Measurements from ENCODE around the gene ARHGEF10L.

The ARHGEF10L gene

DNA sequence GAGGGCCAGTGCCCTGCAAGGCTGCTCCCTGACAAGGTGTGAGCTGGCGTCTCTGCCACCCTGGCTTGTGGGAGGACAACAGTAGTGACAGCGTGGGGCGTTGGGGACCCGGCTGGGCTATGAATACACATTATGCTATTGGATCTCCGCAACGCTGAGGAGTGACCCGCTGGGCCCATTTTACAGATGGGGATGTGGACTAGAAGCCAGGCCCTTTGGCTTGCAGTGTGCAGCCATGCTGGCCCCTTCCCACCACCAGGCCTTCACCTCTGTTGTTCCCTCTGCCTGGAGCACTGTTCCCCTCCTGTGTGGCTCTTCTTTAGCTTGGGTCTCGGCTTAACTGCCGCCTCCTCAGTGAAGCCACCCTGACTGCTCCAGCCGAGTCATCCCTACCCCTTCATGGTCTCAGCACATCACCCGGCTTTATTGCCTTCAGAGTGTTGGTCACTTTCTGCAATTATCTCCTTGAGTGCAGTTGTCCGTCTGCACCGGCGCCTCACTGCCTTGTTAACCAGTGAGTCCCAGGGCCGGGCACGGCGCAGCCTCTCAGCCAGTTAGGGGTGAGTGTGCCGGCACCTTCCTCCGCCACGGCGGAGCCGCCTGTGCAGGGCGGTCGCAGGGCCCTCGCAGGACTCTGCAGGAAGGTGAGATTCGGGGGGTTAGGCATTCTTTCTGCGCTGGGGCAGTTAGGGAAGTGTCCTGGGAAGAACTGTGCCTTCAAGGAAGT lies 131.3 kb downstream of the ARHGEF10L start:
- Histone ChIP-seq H3K36me3 (ENCODE audit: insufficient read depth, low read length) (no peaks in the 10 kb centered on the region), H3K4me2 (ENCODE audit: insufficient read depth, low read length) (no peak overlapping the region), H3K9ac (ENCODE audit: low read depth, low read length) (no peak overlapping the region), H3K27ac (ENCODE audit: low read length) (no peak overlapping the region), H2AFZ (ENCODE audit: low read depth, low read length) (no peak overlapping the region), H3K4me1 (ENCODE audit: insufficient read depth, low read length) (no peaks in the 10 kb centered on the region), H3K4me3 (ENCODE audit: low read depth in 1 of 2, low read length in 2 of 2) (no peak overlapping the region), H4K20me1 (ENCODE audit: insufficient read depth, low read length) (peaks cover 12% of the 10 kb centered on the region), H3K27me3 (ENCODE audit: insufficient read depth, low read length, poor library complexity) (no peaks in the 10 kb centered on the region), H3K79me2 (ENCODE audit: insufficient read depth, low read length) (no peaks in the 10 kb centered on the region), H3K9me3 (ENCODE audit: insufficient read depth, low read length, severe bottlenecking) (no peaks in the 10 kb centered on the region)
- no peak for TF ChIP-seq EZH2 (IDR thresholded peaks at IDR 0.05; ENCODE audit: borderline replicate concordance, low read depth, low read length, severe bottlenecking)
- TF ChIP-seq, protein P1, sequence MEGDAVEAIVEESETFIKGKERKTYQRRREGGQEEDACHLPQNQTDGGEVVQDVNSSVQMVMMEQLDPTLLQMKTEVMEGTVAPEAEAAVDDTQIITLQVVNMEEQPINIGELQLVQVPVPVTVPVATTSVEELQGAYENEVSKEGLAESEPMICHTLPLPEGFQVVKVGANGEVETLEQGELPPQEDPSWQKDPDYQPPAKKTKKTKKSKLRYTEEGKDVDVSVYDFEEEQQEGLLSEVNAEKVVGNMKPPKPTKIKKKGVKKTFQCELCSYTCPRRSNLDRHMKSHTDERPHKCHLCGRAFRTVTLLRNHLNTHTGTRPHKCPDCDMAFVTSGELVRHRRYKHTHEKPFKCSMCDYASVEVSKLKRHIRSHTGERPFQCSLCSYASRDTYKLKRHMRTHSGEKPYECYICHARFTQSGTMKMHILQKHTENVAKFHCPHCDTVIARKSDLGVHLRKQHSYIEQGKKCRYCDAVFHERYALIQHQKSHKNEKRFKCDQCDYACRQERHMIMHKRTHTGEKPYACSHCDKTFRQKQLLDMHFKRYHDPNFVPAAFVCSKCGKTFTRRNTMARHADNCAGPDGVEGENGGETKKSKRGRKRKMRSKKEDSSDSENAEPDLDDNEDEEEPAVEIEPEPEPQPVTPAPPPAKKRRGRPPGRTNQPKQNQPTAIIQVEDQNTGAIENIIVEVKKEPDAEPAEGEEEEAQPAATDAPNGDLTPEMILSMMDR (IDR thresholded peaks at IDR 0.05; ENCODE audit: borderline replicate concordance, extremely low read depth, low read length, poor library complexity, severe bottlenecking), result no peak
- no peak for ATAC-seq (ENCODE audit: insufficient read depth, low read depth)
- no peak for DNase-seq

DNA sequence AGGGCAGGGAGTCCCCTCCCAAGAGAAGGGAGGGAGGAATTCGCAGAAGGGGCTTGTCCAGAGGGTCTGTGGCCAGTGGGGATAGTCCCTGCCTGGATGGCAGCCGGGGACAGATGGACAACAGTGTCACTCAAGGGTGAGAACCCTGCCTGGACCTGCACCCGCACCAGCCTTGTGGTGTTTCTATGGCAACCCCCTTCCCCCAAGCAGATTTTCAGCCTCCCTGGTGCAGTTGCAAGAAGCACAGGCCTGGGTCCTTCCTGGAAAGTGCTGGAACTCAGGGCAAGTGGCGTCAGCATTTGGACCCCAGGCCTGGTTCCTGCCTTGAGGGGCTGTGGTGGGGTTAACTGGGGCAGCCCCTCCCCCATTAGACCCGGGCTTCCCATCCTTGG lies 131.8 kb downstream of the ARHGEF10L start:
- H3K79me2 ChIP-seq (ENCODE audit: insufficient read depth, low read length), result no peaks in the 10 kb centered on the region
- no peaks in the 10 kb centered on the region for H3K27me3 ChIP-seq (ENCODE audit: insufficient read depth, low read length, poor library complexity)
- no peaks in the 10 kb centered on the region for H3K4me1 ChIP-seq (ENCODE audit: insufficient read depth, low read length)
- no peak for ATAC-seq (ENCODE audit: insufficient read depth, low read depth)
- TF ChIP-seq, protein P1 (IDR thresholded peaks at IDR 0.05; ENCODE audit: borderline replicate concordance, extremely low read depth, low read length, poor library complexity, severe bottlenecking), result no peak
- no peak for TF ChIP-seq EZH2 (IDR thresholded peaks at IDR 0.05; ENCODE audit: borderline replicate concordance, low read depth, low read length, severe bottlenecking)
- no peak overlapping the region for H3K4me2 ChIP-seq (ENCODE audit: insufficient read depth, low read length)
- H4K20me1 ChIP-seq (ENCODE audit: insufficient read depth, low read length), result peaks cover 14% of the 10 kb centered on the region
- no peak overlapping the region for H3K9ac ChIP-seq (ENCODE audit: low read depth, low read length)
- DNase-seq, result no peak
- H2AFZ ChIP-seq (ENCODE audit: low read depth, low read length), result no peak overlapping the region
- H3K9me3 ChIP-seq (ENCODE audit: insufficient read depth, low read length, severe bottlenecking), result no peaks in the 10 kb centered on the region
- no peak overlapping the region for H3K4me3 ChIP-seq (ENCODE audit: low read depth in 1 of 2, low read length in 2 of 2)
- no peak overlapping the region for H3K27ac ChIP-seq (ENCODE audit: low read length)
- H3K36me3 ChIP-seq (ENCODE audit: insufficient read depth, low read length), result no peaks in the 10 kb centered on the region

DNA sequence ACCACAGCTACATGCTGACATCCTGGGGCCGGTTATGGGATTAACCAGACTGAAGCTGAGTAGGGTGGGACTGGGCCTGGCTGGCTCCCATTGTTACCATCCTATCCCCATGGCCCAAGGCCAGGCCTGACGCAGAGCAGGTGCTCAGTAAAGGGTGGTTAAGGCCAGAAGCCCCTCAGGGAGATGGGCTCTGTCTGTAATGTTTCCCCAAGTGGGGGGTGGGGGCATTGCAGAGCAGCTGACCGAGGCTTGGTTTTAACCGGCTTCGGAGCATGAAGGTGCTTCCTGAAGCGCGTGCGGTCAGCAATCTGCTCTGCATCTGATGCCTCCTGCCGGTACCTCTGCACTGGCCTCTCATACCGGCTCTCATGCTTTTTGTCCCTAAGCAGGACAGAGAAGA lies 132.2 kb downstream of the ARHGEF10L start:
- no peak overlapping the region for H3K4me3 ChIP-seq (ENCODE audit: low read depth in 1 of 2, low read length in 2 of 2)
- no peaks in the 10 kb centered on the region for H3K27me3 ChIP-seq (ENCODE audit: insufficient read depth, low read length, poor library complexity)
- H3K4me1 ChIP-seq (ENCODE audit: insufficient read depth, low read length), result no peaks in the 10 kb centered on the region
- peaks cover 19% of the 10 kb centered on the region for H4K20me1 ChIP-seq (ENCODE audit: insufficient read depth, low read length)
- H3K27ac ChIP-seq (ENCODE audit: low read length), result no peak overlapping the region
- ATAC-seq (ENCODE audit: insufficient read depth, low read depth), result no peak
- H3K36me3 ChIP-seq (ENCODE audit: insufficient read depth, low read length), result no peaks in the 10 kb centered on the region
- no peak overlapping the region for H3K4me2 ChIP-seq (ENCODE audit: insufficient read depth, low read length)
- TF ChIP-seq, protein P1 (IDR thresholded peaks at IDR 0.05; ENCODE audit: borderline replicate concordance, extremely low read depth, low read length, poor library complexity, severe bottlenecking), result no peak
- TF ChIP-seq EZH2 (IDR thresholded peaks at IDR 0.05; ENCODE audit: borderline replicate concordance, low read depth, low read length, severe bottlenecking), result no peak
- no peak overlapping the region for H3K9ac ChIP-seq (ENCODE audit: low read depth, low read length)
- H3K9me3 ChIP-seq (ENCODE audit: insufficient read depth, low read length, severe bottlenecking), result no peaks in the 10 kb centered on the region
- no peak for DNase-seq
- H2AFZ ChIP-seq (ENCODE audit: low read depth, low read length), result no peak overlapping the region
- H3K79me2 ChIP-seq (ENCODE audit: insufficient read depth, low read length), result no peaks in the 10 kb centered on the region
